ENCODE data around the gene BTBD17. TPM values are rescaled to one million over a fixed set of nuclear protein-coding genes. Genes with fewer than 3 reads are reported as not detected.

Gene BTBD17
- total and polyA plus RNA-seq, 2 experiments from 2014 or later: 1.9 to 5.0 TPM

DNA sequence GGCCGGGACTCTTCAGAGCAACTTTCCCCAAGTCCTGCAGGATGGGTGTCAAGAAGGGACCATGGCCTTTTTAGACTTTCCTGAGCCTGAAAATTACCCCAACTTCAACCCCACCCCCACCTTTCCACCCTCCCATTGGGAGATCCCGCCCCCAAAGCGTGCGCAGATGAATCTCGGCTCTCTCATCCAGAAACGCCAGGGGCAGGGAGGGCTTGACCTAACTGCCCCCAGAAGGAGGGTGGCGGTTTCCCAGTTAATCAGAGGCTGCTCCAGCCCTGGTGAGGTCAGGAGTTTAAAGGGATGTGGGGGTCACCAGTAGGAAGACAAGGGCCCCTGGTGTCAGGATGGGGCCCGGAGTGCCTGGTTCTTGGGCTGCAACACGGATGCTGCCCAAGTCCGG lies 35.2 kb downstream of the BTBD17 start (continued):
- TF ChIP-seq, protein P1, sequence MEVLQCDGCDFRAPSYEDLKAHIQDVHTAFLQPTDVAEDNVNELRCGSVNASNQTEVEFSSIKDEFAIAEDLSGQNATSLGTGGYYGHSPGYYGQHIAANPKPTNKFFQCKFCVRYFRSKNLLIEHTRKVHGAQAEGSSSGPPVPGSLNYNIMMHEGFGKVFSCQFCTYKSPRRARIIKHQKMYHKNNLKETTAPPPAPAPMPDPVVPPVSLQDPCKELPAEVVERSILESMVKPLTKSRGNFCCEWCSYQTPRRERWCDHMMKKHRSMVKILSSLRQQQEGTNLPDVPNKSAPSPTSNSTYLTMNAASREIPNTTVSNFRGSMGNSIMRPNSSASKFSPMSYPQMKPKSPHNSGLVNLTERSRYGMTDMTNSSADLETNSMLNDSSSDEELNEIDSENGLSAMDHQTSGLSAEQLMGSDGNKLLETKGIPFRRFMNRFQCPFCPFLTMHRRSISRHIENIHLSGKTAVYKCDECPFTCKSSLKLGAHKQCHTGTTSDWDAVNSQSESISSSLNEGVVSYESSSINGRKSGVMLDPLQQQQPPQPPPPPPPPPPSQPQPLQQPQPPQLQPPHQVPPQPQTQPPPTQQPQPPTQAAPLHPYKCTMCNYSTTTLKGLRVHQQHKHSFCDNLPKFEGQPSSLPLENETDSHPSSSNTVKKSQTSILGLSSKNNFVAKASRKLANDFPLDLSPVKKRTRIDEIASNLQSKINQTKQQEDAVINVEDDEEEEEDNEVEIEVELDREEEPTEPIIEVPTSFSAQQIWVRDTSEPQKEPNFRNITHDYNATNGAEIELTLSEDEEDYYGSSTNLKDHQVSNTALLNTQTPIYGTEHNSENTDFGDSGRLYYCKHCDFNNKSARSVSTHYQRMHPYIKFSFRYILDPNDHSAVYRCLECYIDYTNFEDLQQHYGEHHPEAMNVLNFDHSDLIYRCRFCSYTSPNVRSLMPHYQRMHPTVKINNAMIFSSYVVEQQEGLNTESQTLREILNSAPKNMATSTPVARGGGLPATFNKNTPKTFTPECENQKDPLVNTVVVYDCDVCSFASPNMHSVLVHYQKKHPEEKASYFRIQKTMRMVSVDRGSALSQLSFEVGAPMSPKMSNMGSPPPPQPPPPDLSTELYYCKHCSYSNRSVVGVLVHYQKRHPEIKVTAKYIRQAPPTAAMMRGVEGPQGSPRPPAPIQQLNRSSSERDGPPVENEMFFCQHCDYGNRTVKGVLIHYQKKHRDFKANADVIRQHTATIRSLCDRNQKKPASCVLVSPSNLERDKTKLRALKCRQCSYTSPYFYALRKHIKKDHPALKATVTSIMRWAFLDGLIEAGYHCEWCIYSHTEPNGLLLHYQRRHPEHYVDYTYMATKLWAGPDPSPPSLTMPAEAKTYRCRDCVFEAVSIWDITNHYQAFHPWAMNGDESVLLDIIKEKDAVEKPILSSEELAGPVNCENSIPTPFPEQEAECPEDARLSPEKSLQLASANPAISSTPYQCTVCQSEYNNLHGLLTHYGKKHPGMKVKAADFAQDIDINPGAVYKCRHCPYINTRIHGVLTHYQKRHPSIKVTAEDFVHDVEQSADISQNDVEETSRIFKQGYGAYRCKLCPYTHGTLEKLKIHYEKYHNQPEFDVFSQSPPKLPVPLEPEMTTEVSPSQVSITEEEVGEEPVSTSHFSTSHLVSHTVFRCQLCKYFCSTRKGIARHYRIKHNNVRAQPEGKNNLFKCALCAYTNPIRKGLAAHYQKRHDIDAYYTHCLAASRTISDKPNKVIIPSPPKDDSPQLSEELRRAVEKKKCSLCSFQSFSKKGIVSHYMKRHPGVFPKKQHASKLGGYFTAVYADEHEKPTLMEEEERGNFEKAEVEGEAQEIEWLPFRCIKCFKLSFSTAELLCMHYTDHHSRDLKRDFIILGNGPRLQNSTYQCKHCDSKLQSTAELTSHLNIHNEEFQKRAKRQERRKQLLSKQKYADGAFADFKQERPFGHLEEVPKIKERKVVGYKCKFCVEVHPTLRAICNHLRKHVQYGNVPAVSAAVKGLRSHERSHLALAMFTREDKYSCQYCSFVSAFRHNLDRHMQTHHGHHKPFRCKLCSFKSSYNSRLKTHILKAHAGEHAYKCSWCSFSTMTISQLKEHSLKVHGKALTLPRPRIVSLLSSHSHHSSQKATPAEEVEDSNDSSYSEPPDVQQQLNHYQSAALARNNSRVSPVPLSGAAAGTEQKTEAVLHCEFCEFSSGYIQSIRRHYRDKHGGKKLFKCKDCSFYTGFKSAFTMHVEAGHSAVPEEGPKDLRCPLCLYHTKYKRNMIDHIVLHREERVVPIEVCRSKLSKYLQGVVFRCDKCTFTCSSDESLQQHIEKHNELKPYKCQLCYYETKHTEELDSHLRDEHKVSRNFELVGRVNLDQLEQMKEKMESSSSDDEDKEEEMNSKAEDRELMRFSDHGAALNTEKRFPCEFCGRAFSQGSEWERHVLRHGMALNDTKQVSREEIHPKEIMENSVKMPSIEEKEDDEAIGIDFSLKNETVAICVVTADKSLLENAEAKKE (CRISPR knock-in tag; IDR thresholded peaks at IDR 0.05): no peak

DNA sequence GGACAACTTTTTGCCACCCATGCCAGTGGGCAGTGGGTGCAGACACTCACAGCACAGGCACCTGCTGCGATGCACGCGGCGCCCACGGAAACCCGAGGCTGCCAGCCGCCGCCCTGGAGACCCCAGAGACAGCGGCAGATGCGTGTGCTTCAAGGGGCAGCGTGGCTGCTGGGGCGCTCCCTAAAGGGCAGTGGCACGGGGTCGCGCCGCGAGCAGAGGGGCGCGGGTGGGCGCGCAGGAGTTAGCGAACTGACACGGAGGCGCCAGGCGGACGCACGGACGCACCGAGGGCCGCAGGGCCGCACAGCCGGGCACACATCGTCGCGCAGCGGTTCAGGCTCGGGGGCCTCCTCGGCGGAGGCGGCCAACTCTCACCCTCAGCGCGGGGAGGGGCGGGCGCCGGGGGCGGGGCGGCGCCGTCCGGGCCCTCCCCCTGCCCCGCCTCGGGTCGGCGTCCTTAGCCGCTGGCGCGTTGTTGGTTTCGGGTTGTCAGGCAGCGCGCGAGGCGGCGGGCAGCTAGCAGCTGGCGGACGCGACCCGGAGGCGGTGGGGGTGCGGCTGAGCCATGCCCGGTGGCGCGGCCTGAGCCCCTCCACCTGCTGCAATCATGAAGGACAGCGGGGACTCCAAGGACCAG lies 35.8 kb downstream of the BTBD17 start, which contains the start of gene KIF19:
Gene KIF19 (plus strand): TSS at position 484 of the 637 bp plus-strand sequence. CDS start 124 bp downstream, at position 608.
- no peak for TF ChIP-seq CREB1 (CRISPR knock-in tag; IDR thresholded peaks at IDR 0.05; ENCODE audit: low read depth)
- TF ChIP-seq, protein P2, sequence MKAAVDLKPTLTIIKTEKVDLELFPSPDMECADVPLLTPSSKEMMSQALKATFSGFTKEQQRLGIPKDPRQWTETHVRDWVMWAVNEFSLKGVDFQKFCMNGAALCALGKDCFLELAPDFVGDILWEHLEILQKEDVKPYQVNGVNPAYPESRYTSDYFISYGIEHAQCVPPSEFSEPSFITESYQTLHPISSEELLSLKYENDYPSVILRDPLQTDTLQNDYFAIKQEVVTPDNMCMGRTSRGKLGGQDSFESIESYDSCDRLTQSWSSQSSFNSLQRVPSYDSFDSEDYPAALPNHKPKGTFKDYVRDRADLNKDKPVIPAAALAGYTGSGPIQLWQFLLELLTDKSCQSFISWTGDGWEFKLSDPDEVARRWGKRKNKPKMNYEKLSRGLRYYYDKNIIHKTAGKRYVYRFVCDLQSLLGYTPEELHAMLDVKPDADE (IDR thresholded peaks at IDR 0.05): no peak
- TF ChIP-seq ZNF331 (CRISPR knock-in tag; IDR thresholded peaks at IDR 0.05; ENCODE audit: low read depth): no peak
- TF ChIP-seq ZNF114 (CRISPR knock-in tag; IDR thresholded peaks at IDR 0.05): no peak
- no peak for TF ChIP-seq JUNB (IDR thresholded peaks at IDR 0.05; ENCODE audit: unreplicated experiment)
- TF ChIP-seq, protein P3, sequence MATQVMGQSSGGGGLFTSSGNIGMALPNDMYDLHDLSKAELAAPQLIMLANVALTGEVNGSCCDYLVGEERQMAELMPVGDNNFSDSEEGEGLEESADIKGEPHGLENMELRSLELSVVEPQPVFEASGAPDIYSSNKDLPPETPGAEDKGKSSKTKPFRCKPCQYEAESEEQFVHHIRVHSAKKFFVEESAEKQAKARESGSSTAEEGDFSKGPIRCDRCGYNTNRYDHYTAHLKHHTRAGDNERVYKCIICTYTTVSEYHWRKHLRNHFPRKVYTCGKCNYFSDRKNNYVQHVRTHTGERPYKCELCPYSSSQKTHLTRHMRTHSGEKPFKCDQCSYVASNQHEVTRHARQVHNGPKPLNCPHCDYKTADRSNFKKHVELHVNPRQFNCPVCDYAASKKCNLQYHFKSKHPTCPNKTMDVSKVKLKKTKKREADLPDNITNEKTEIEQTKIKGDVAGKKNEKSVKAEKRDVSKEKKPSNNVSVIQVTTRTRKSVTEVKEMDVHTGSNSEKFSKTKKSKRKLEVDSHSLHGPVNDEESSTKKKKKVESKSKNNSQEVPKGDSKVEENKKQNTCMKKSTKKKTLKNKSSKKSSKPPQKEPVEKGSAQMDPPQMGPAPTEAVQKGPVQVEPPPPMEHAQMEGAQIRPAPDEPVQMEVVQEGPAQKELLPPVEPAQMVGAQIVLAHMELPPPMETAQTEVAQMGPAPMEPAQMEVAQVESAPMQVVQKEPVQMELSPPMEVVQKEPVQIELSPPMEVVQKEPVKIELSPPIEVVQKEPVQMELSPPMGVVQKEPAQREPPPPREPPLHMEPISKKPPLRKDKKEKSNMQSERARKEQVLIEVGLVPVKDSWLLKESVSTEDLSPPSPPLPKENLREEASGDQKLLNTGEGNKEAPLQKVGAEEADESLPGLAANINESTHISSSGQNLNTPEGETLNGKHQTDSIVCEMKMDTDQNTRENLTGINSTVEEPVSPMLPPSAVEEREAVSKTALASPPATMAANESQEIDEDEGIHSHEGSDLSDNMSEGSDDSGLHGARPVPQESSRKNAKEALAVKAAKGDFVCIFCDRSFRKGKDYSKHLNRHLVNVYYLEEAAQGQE (IDR thresholded peaks at IDR 0.05; ENCODE audit: unreplicated experiment): no peak
- Mint-ChIP-seq H3K4me3 (peak within 1 kb of the TSS; percentile 63), H3K27ac (no peak within 1 kb of the TSS), H3K9me3 (no peaks in the 10 kb centered on the region), H3K36me3 (ENCODE audit: low read depth) (no peaks in the 10 kb centered on the region; the same call in 2 of the 3 replicates), H3K27me3 (ENCODE audit: insufficient read depth, low read depth, poor library complexity) (peaks cover 30% of the 10 kb centered on the region), H3K4me1 (peaks cover 18% of the 10 kb centered on the region)
- ATAC-seq: peak; percentile 89
- H3K79me2 ChIP-seq (replicated peaks; ENCODE audit: insufficient read depth): no peaks in the 10 kb centered on the region
- peak within 1 kb of the TSS; percentile 68 for H3K4me3 ChIP-seq
- peak; percentile 85 for DNase-seq (ENCODE audit: low spot score)
- H3K36me3 ChIP-seq (ENCODE audit: insufficient read depth): no peaks in the 10 kb centered on the region
- H3K4me2 ChIP-seq: peak within 1 kb of the TSS; percentile 92
- peaks cover 31% of the 10 kb centered on the region for H3K27me3 ChIP-seq (ENCODE audit: insufficient read depth)
- no peaks in the 10 kb centered on the region for H3K9me2 ChIP-seq (ENCODE audit: insufficient read depth)
- H4K20me1 ChIP-seq (replicated peaks; ENCODE audit: insufficient read depth): no peaks in the 10 kb centered on the region
- no peak within 1 kb of the TSS for H3K27ac ChIP-seq (ENCODE audit: low read depth)
- H3K4me1 ChIP-seq (ENCODE audit: insufficient read depth): peaks cover 4% of the 10 kb centered on the region; the same call in 1 of the 2 replicates
- H3F3A ChIP-seq (replicated peaks; ENCODE audit: low read depth): no peaks in the 10 kb centered on the region
- H2AFZ ChIP-seq: peak within 1 kb of the TSS; percentile 93

Measured in GM23338 (cell line).